Measurements from ENCODE around the gene VWF. TPM values are rescaled to one million over a fixed set of nuclear protein-coding genes. Genes with fewer than 3 reads are reported as not detected.

Gene VWF
- total and polyA plus RNA-seq, 2 of the 13 experiments (the other 11 are each of a cell fraction or from before 2014, with no cell fraction given) = 0.20 to 0.25 TPM

GRCh38 chr12:6158255-6158654 lies 33.8 kb upstream of the VWF start (continued):
- no peak for TF ChIP-seq DZIP1 (CRISPR knock-in tag; IDR thresholded peaks at IDR 0.05)
- TF ChIP-seq SPEN (CRISPR knock-in tag; IDR thresholded peaks at IDR 0.05; ENCODE audit: low read depth) = peak; percentile 36; the same call in 1 of the 2 replicates
- peak; percentile 44; the same call in 1 of the 2 replicates for TF ChIP-seq ZBTB37 (CRISPR knock-in tag; IDR thresholded peaks at IDR 0.05)
- TF ChIP-seq EHMT2 (IDR thresholded peaks at IDR 0.05; ENCODE audit: borderline replicate concordance, low read depth, low read length) = no peak
- no peak for TF ChIP-seq NCOA5 (CRISPR knock-in tag; IDR thresholded peaks at IDR 0.05)
- no peak for TF ChIP-seq ZFP1 (CRISPR knock-in tag; IDR thresholded peaks at IDR 0.05)
- TF ChIP-seq FOXA3 (CRISPR knock-in tag; IDR thresholded peaks at IDR 0.05) = peak; percentile 40; the same call in 1 of the 2 replicates
- TF ChIP-seq JUN (CRISPR knock-in tag; IDR thresholded peaks at IDR 0.05) = no peak
- TF ChIP-seq ZNF3 (CRISPR knock-in tag; IDR thresholded peaks at IDR 0.05) = no peak
- TF ChIP-seq TFDP1 (CRISPR knock-in tag; IDR thresholded peaks at IDR 0.05; ENCODE audit: borderline replicate concordance) = no peak
- TF ChIP-seq SETDB1 (CRISPR knock-in tag; IDR thresholded peaks at IDR 0.05; ENCODE audit: borderline replicate concordance) = no peak
- no peak for TF ChIP-seq XRCC5 (optimal IDR thresholded peaks at IDR 0.05; ENCODE audit: low read length)
- no peak for TF ChIP-seq ZBTB4 (CRISPR knock-in tag; IDR thresholded peaks at IDR 0.05; ENCODE audit: borderline replicate concordance)
- no peak for TF ChIP-seq ATM (IDR thresholded peaks at IDR 0.05; ENCODE audit: borderline replicate concordance)
- TF ChIP-seq ZNF124 (CRISPR knock-in tag; IDR thresholded peaks at IDR 0.05) = no peak
- TF ChIP-seq LCORL (IDR thresholded peaks at IDR 0.05) = no peak
- TF ChIP-seq LCORL (CRISPR knock-in tag; IDR thresholded peaks at IDR 0.05) = peak; percentile 70; the same call in 1 of the 2 replicates
- TF ChIP-seq ZNF770 (CRISPR knock-in tag; IDR thresholded peaks at IDR 0.05) = peak; percentile 75
- TF ChIP-seq ZNF503 (CRISPR knock-in tag; IDR thresholded peaks at IDR 0.05) = no peak

Data from HepG2 (cell line).